GM19467 (cell line): ENCODE data around the gene BBS12.
A peak's percentile ranks its signal among the peaks of the same experiment; 100 is the strongest.

Experiments
- ATAC-seq: cut with Tn5 transposase; IDR thresholded peaks from one replicate; pipeline ENCODE4 v1.9.1; 2021; ENCODE audit warnings: mild to moderate bottlenecking, moderate library complexity; ENCODE audit not compliant: unreplicated experiment

BBS12 gene

GRCh38 chr4:122712782-122713181 is 19.7 kb upstream of the BBS12 start:
- no peak for ATAC-seq

- no peak for ATAC-seq
Observed at GRCh38 chr4:122715221-122715620, 17.3 kb upstream of the BBS12 start.

GRCh38 chr4:122716825-122717448 is 15.6 kb upstream of the BBS12 start:
- ATAC-seq = peak; percentile 83

GRCh38 chr4:122718281-122718680 is 14.2 kb upstream of the BBS12 start:
- ATAC-seq = no peak

GRCh38 chr4:122722256-122722655 is 10.2 kb upstream of the BBS12 start:
- no peak for ATAC-seq

- ATAC-seq = no peak
Observed at GRCh38 chr4:122728856-122729255, 3.6 kb upstream of the BBS12 start.

GRCh38 chr4:122731676-122732075 is 828 bp upstream of the BBS12 start:
- no peak for ATAC-seq

- no peak for ATAC-seq
Observed at GRCh38 chr4:122733787-122734120, 1.2 kb downstream of the BBS12 start.

GRCh38 chr4:122739174-122739573 is 6.7 kb downstream of the BBS12 start:
- ATAC-seq = no peak

GRCh38 chr4:122742933-122743829 is 10.7 kb downstream of the BBS12 start:
- no peak for ATAC-seq

- ATAC-seq = no peak
Observed at GRCh38 chr4:122744229-122744628, 11.7 kb downstream of the BBS12 start.

GRCh38 chr4:122746485-122746965 is 14.0 kb downstream of the BBS12 start:
- no peak for ATAC-seq

GRCh38 chr4:122747068-122747467 is 14.6 kb downstream of the BBS12 start:
- ATAC-seq = no peak

GRCh38 chr4:122747883-122748282 is 15.4 kb downstream of the BBS12 start:
- ATAC-seq = no peak

GRCh38 chr4:122749704-122750454 is 17.4 kb downstream of the BBS12 start:
- ATAC-seq = no peak

GRCh38 chr4:122755675-122756074 is 23.2 kb downstream of the BBS12 start:
- ATAC-seq = no peak

GRCh38 chr4:122758033-122758432 is 25.5 kb downstream of the BBS12 start:
- ATAC-seq = no peak

- no peak for ATAC-seq
Observed at GRCh38 chr4:122759639-122760310, 27.3 kb downstream of the BBS12 start.

- ATAC-seq = no peak
Observed at GRCh38 chr4:122762520-122762919, 30.0 kb downstream of the BBS12 start.

GRCh38 chr4:122762966-122763716 is 30.6 kb downstream of the BBS12 start:
- ATAC-seq = no peak
